ENCODE measurements around the gene FAIM2.

GRCh38 chr12:49891476-49891875, 12.2 kb downstream of the FAIM2 start:
- TF ChIP-seq FOXM1 (IDR thresholded peaks at IDR 0.05; ENCODE audit: low read depth, low read length) (no peak), KLF5 (IDR thresholded peaks at IDR 0.05; ENCODE audit: partially characterized antibody) (no peak), SMAD1 (IDR thresholded peaks at IDR 0.05; ENCODE audit: low read depth, partially characterized antibody) (no peak), TAF1 (IDR thresholded peaks at IDR 0.05; ENCODE audit: borderline replicate concordance, low read depth, low read length) (no peak), EP300 (IDR thresholded peaks at IDR 0.05; ENCODE audit: borderline replicate concordance in 1 of 2, control insufficient read depth in 1 of 2, low read depth in 2 of 2, low read length in 2 of 2) (no peak), ZBTB33 (IDR thresholded peaks at IDR 0.05) (no peak), JUNB (IDR thresholded peaks at IDR 0.05) (no peak), POLR2AphosphoS5 (IDR thresholded peaks at IDR 0.05; ENCODE audit: low read length) (no peak), USF1 (IDR thresholded peaks at IDR 0.05; ENCODE audit: borderline replicate concordance, extremely low read length, insufficient read depth, low read depth, low read length) (no peak), TCF12 (IDR thresholded peaks at IDR 0.05; ENCODE audit: low read depth, low read length) (no peak), JUND (IDR thresholded peaks at IDR 0.05; ENCODE audit: low read depth, low read length) (no peak), CTCF (IDR thresholded peaks at IDR 0.05 in 2 of 3, conservative IDR thresholded peaks at IDR 0.05 in 1 of 3; ENCODE audit: control insufficient read depth in 2 of 3, extremely low read depth in 1 of 3, insufficient read depth in 1 of 3, low read depth in 3 of 3, low read length in 3 of 3) (no peak)

All from GM12878 (cell line).